OCI-LY7 (cell line): ENCODE data around the gene DLEC1. TPM values are rescaled to one million over a fixed set of nuclear protein-coding genes. Genes with fewer than 3 reads are reported as not detected.

Experiments used
- BruUV-seq: library from RNA; stranded (reverse); fragments of 400-500 nt; replicated peaks from 2 replicates; lab custom pipeline; 2021; lab: Mats Ljungman, UMichigan
- CTCF ChIA-PET: fragments of 300-600 bp; sonication (Branson Sonifier 250); formaldehyde crosslinking; loops from one replicate; lab custom pipeline; 2022; ENCODE audit warnings: antibody characterized with exemption; ENCODE audit not compliant: unreplicated experiment; lab: Charles Lee
- POLR2A ChIA-PET: fragments of 300-600 bp; sonication (Branson Sonifier 250); formaldehyde crosslinking; loops from one replicate; lab custom pipeline; 2022; ENCODE audit warnings: antibody characterized with exemption; lab: Charles Lee
- DNase-seq: peaks from one replicate; pipeline ENCODE4 v3.0.0-alpha.2; 2015; ENCODE audit warnings: low spot score
- H2AFZ ChIP-seq: fragments of 200-600 bp; sonication (generic), shearing (Covaris generic); 2 replicates; pipeline ENCODE4 v1.6.1; 2014; ENCODE audit warnings: mild to moderate bottlenecking, antibody characterized with exemption, low read length, moderate library complexity
- H3K27ac ChIP-seq: fragments of 200-600 bp; sonication (generic); 2 replicates; pipeline ENCODE4 v1.5.1; 2014; ENCODE audit warnings: mixed run types, low read depth, mild to moderate bottlenecking, moderate library complexity, low read length, inconsistent platforms; ENCODE audit not compliant: poor library complexity, severe bottlenecking
- H3K36me3 ChIP-seq: fragments of 200-600 bp; sonication (generic); 2 replicates; pipeline ENCODE4 v1.6.1; 2014; ENCODE audit warnings: mild to moderate bottlenecking, antibody characterized with exemption, low read length, moderate library complexity, mixed read lengths; ENCODE audit not compliant: insufficient read depth
- H3K4me1 ChIP-seq: fragments of 200-600 bp; sonication (generic); 2 replicates; pipeline ENCODE4 v1.5.1; 2014; ENCODE audit warnings: mild to moderate bottlenecking, low read length; ENCODE audit not compliant: insufficient read depth, poor library complexity, severe bottlenecking
- H3K4me2 ChIP-seq: fragments of 200-600 bp; sonication (generic); 2 replicates; pipeline ENCODE4 v1.6.1; 2014; ENCODE audit warnings: mild to moderate bottlenecking, low read length
- H3K4me3 ChIP-seq: fragments of 200-600 bp; sonication (generic); 2 replicates; pipeline ENCODE4 v1.5.1; 2014; ENCODE audit warnings: mild to moderate bottlenecking, low read depth, low read length; ENCODE audit not compliant: poor library complexity, severe bottlenecking
- H3K79me2 ChIP-seq: fragments of 200-600 bp; sonication (generic); 2 replicates; pipeline ENCODE4 v1.6.1; 2016; ENCODE audit warnings: low read depth, mild to moderate bottlenecking, low read length, moderate library complexity, mixed read lengths; ENCODE audit not compliant: insufficient read depth
- H3K9me2 ChIP-seq: fragments of 200-600 bp; sonication (generic); 2 replicates; pipeline ENCODE4 v1.6.1; 2016; ENCODE audit warnings: mild to moderate bottlenecking, low read length, mixed read lengths; ENCODE audit not compliant: insufficient read depth
- H3K9me3 ChIP-seq: fragments of 200-600 bp; sonication (generic); 2 replicates; pipeline ENCODE4 v1.6.1; 2014; ENCODE audit warnings: mild to moderate bottlenecking, mixed run types, low read length, mixed read lengths
- H4K20me1 ChIP-seq: fragments of 200-600 bp; sonication (generic); 2 replicates; pipeline ENCODE4 v1.6.1; 2014; ENCODE audit warnings: mild to moderate bottlenecking, antibody characterized with exemption, low read length, moderate library complexity, mixed read lengths; ENCODE audit not compliant: insufficient read depth
- CTCF ChIP-seq: fragments of 200-600 bp; sonication (generic); conservative IDR thresholded peaks from 2 replicates; pipeline ENCODE4 v1.5.1; 2014; ENCODE audit warnings: mild to moderate bottlenecking, antibody characterized with exemption, low read length, moderate library complexity, mixed read lengths
- EZH2phosphoT487 ChIP-seq: fragments of 200-600 bp; sonication (generic); IDR thresholded peaks from 2 replicates; pipeline ENCODE4 v1.6.1; 2018; ENCODE audit warnings: low read depth, borderline replicate concordance, mild to moderate bottlenecking, mixed run types, antibody characterized with exemption, low read length, moderate library complexity, mixed read lengths
- intact Hi-C: fragments of 100-400 bp; cut with micrococcal nuclease; formaldehyde crosslinking; loops from one replicate; pipeline ENCODE4 v1.10.0; 2022; ENCODE audit not compliant: unreplicated experiment
- total RNA-seq, 2 experiments: library from RNA; depleted of rRNA in 1 of 2; stranded (reverse); fragments of >200 nt in 1 of 2; shearing (Covaris generic) in 1 of 2; gene quantifications; 2 replicates each; pipeline ENCODE4 v1.2.3, GENCODE V29; 2014 to 2022

Gene DLEC1
- total RNA-seq, 2 experiments from 2014 or later: 0.13 TPM; not detected in 1

GRCh38 chr3:38141952-38142273, 102.9 kb downstream of the DLEC1 start:
- intact Hi-C loops: no loop called here
- Histone ChIP-seq H2AFZ (no peak overlapping the region), H3K4me3 (no peak overlapping the region), H3K27ac (no peak overlapping the region), H3K9me2 (no peaks in the 10 kb centered on the region), H3K79me2 (peaks cover 4% of the 10 kb centered on the region; the same call in 1 of the 2 replicates), H3K4me2 (no peak overlapping the region), H3K4me1 (peaks cover 17% of the 10 kb centered on the region), H4K20me1 (no peaks in the 10 kb centered on the region), H3K9me3 (peaks cover 8% of the 10 kb centered on the region), H3K36me3 (peaks cover 20% of the 10 kb centered on the region)
- POLR2A ChIA-PET: no interaction called here
- BruUV-seq: no TSS peak
- CTCF ChIA-PET: no interaction called here
- no peak for DNase-seq
- no peak for TF ChIP-seq EZH2phosphoT487
- no peak for TF ChIP-seq CTCF

GRCh38 chr3:38142959-38143358, 104.0 kb downstream of the DLEC1 start:
- CTCF ChIA-PET: no interaction called here
- H4K20me1 ChIP-seq: no peaks in the 10 kb centered on the region
- H2AFZ ChIP-seq: no peak overlapping the region
- intact Hi-C loops: no loop called here
- POLR2A ChIA-PET: no interaction called here
- no peak overlapping the region for H3K4me3 ChIP-seq
- peaks cover 4% of the 10 kb centered on the region; the same call in 1 of the 2 replicates for H3K79me2 ChIP-seq
- TF ChIP-seq CTCF (no peak), EZH2phosphoT487 (no peak)
- no peaks in the 10 kb centered on the region for H3K9me2 ChIP-seq
- H3K4me2 ChIP-seq: no peak overlapping the region
- H3K27ac ChIP-seq: no peak overlapping the region
- no TSS peak for BruUV-seq
- H3K9me3 ChIP-seq: peaks cover 18% of the 10 kb centered on the region
- DNase-seq: no peak
- H3K36me3 ChIP-seq: peaks cover 20% of the 10 kb centered on the region
- H3K4me1 ChIP-seq: peaks cover 11% of the 10 kb centered on the region

DNA sequence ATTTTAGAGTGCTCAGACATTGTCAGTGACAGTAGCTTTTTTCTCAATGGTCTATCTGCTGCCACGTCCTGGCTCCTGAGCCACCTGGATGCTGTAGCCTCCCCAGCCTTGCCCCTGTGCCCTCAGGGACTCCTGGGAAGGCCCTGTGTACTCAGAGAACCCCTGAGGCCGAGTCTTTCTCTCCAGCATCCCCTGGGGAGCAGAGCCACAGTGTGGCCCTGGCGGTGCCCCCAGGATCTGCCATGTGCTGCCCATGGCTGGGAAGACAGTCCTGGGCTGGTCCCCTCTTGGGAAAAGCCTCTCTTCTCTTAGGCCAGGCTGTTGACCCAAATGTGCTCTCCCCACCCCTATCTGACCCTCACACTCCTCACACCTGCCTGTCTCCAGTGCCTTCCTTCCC, 104.5 kb downstream of the DLEC1 start:
- Histone ChIP-seq H3K36me3 (peaks cover 20% of the 10 kb centered on the region), H3K9me3 (peaks cover 18% of the 10 kb centered on the region), H3K4me1 (peaks cover 7% of the 10 kb centered on the region), H3K4me3 (no peak overlapping the region), H2AFZ (no peak overlapping the region), H3K79me2 (peaks cover 4% of the 10 kb centered on the region; the same call in 1 of the 2 replicates), H4K20me1 (no peaks in the 10 kb centered on the region), H3K9me2 (no peaks in the 10 kb centered on the region), H3K27ac (no peak overlapping the region), H3K4me2 (no peak overlapping the region)
- intact Hi-C loops: no loop called here
- BruUV-seq: no TSS peak
- ChIA-PET POLR2A (no interaction called here), CTCF (no interaction called here)
- TF ChIP-seq CTCF (no peak), EZH2phosphoT487 (no peak)
- no peak for DNase-seq
